ENCODE results near the gene PPP1R27.

- TF ChIP-seq TFAP4 (CRISPR knock-in tag; IDR thresholded peaks at IDR 0.05; ENCODE audit: borderline replicate concordance) (no peak), CTCF (IDR thresholded peaks at IDR 0.05 in 2 of 3, conservative IDR thresholded peaks at IDR 0.05 in 1 of 3; ENCODE audit: insufficient read depth in 2 of 3, low read depth in 1 of 3, low read length in 3 of 3) (no peak), SIN3A (IDR thresholded peaks at IDR 0.05; ENCODE audit: borderline replicate concordance in 2 of 2, control insufficient read depth in 1 of 2, low read depth in 2 of 2, low read length in 2 of 2) (no peak), ZBTB17 (CRISPR knock-in tag; IDR thresholded peaks at IDR 0.05) (no peak), GTF3C2 (IDR thresholded peaks at IDR 0.05; ENCODE audit: borderline replicate concordance, extremely low read depth, insufficient read length) (no peak), SETDB1 (IDR thresholded peaks at IDR 0.05; ENCODE audit: low read length) (no peak), CHD2 (IDR thresholded peaks at IDR 0.05; ENCODE audit: low read depth, low read length) (no peak), FOXK2 (conservative IDR thresholded peaks at IDR 0.05 in 1 of 2, IDR thresholded peaks at IDR 0.05 in 1 of 2; ENCODE audit: low read depth in 2 of 2) (no peak), MEF2D (tag; conservative IDR thresholded peaks at IDR 0.05; ENCODE audit: low read depth) (no peak), ZNF780A (CRISPR knock-in tag; IDR thresholded peaks at IDR 0.05) (no peak), NELFE (IDR thresholded peaks at IDR 0.05; ENCODE audit: insufficient read depth, insufficient read length) (no peak)
These were observed 25.3 kb downstream of the PPP1R27 start for GRCh38 chr17:81809556-81809998.
